ENCODE measurements around the gene GSTA2.
"Not testable (repeated sequence)": the region's sequence is repeated elsewhere in the genome, so short reads cannot be mapped to it uniquely, and the experiment has no call there.

GSTA2 gene

GRCh38 chr6:52763322-52763916 lies at the start of gene GSTA2:
TSS of gene GSTA2 (minus strand) at chr6:52763475. CDS start at chr6:52757947, 5,528 bp downstream.
- H3K27ac ChIP-seq; DNase-seq (ENCODE audit: low read depth, low spot score): not testable (repeated sequence)

- not testable (repeated sequence) for DNase-seq (ENCODE audit: low read depth, low spot score)
Measured at GRCh38 chr6:52809777-52810176, 46.5 kb upstream of the GSTA2 start.

GRCh38 chr6:52808660-52809059 lies 45.4 kb upstream of the GSTA2 start:
- no peak for DNase-seq (ENCODE audit: low read depth, low spot score)
- H3K27ac ChIP-seq: no peak overlapping the region

More at GRCh38 chr6:52809777-52810176, 46.5 kb upstream of the GSTA2 start:
- H3K27ac ChIP-seq: not testable (repeated sequence)

GRCh38 chr6:52803668-52804255 lies 40.5 kb upstream of the GSTA2 start, which contains the start of gene GSTA1:
TSS of gene GSTA1 (minus strand) at chr6:52803816. CDS start at chr6:52799267, 4,549 bp downstream.
- not testable (repeated sequence) for H3K27ac ChIP-seq; DNase-seq (ENCODE audit: low read depth, low spot score)

- no peak for DNase-seq (ENCODE audit: low read depth, low spot score)
- H3K27ac ChIP-seq: no peak overlapping the region
Measured at GRCh38 chr6:52802806-52803205, 39.5 kb upstream of the GSTA2 start.

- no peak for DNase-seq (ENCODE audit: low read depth, low spot score)
- no peak overlapping the region for H3K27ac ChIP-seq
Measured at GRCh38 chr6:52801188-52801841, 38.0 kb upstream of the GSTA2 start.

GRCh38 chr6:52799272-52799671 lies 36.0 kb upstream of the GSTA2 start:
- not testable (repeated sequence) for H3K27ac ChIP-seq; DNase-seq (ENCODE audit: low read depth, low spot score)

GRCh38 chr6:52794366-52794765 lies 31.1 kb upstream of the GSTA2 start:
- not testable (repeated sequence) for H3K27ac ChIP-seq; DNase-seq (ENCODE audit: low read depth, low spot score)

- DNase-seq (ENCODE audit: low read depth, low spot score): no peak
Measured at GRCh38 chr6:52790861-52791260, 27.6 kb upstream of the GSTA2 start.

GRCh38 chr6:52789658-52790057 lies 26.4 kb upstream of the GSTA2 start:
- not testable (repeated sequence) for DNase-seq (ENCODE audit: low read depth, low spot score); H3K27ac ChIP-seq

More at GRCh38 chr6:52790861-52791260, 27.6 kb upstream of the GSTA2 start:
- H3K27ac ChIP-seq: no peak overlapping the region

- H3K27ac ChIP-seq: no peak overlapping the region
- DNase-seq (ENCODE audit: low read depth, low spot score): no peak
Measured at GRCh38 chr6:52788478-52788877, 25.2 kb upstream of the GSTA2 start.

GRCh38 chr6:52787917-52788316 lies 24.6 kb upstream of the GSTA2 start:
- DNase-seq (ENCODE audit: low read depth, low spot score): no peak
- H3K27ac ChIP-seq: no peak overlapping the region

- DNase-seq (ENCODE audit: low read depth, low spot score): no peak
- no peak overlapping the region for H3K27ac ChIP-seq
Measured at GRCh38 chr6:52786249-52786956, 23.1 kb upstream of the GSTA2 start.

- H3K27ac ChIP-seq; DNase-seq (ENCODE audit: low read depth, low spot score): not testable (repeated sequence)
Measured at GRCh38 chr6:52782696-52783274, 19.5 kb upstream of the GSTA2 start.

- H3K27ac ChIP-seq; DNase-seq (ENCODE audit: low read depth, low spot score): not testable (repeated sequence)
Measured at GRCh38 chr6:52782209-52782608, 18.9 kb upstream of the GSTA2 start.

- H3K27ac ChIP-seq: no peak overlapping the region
- DNase-seq (ENCODE audit: low read depth, low spot score): no peak
Measured at GRCh38 chr6:52779237-52779636, 16.0 kb upstream of the GSTA2 start.

GRCh38 chr6:52776711-52777351 lies 13.6 kb upstream of the GSTA2 start:
- H3K27ac ChIP-seq; DNase-seq (ENCODE audit: low read depth, low spot score): not testable (repeated sequence)

GRCh38 chr6:52769399-52769798 lies 6.1 kb upstream of the GSTA2 start:
- not testable (repeated sequence) for DNase-seq (ENCODE audit: low read depth, low spot score); H3K27ac ChIP-seq

GRCh38 chr6:52767658-52768057 lies 4.4 kb upstream of the GSTA2 start:
- not testable (repeated sequence) for H3K27ac ChIP-seq; DNase-seq (ENCODE audit: low read depth, low spot score)
